NCI-H446 (cell line): ENCODE results near the gene DAPK1.

ENCODE experiments used
- DNase-seq, 2 experiments: peaks; one replicate each; lab custom pipeline; 2025; lab: John Stamatoyannopoulos, UW

DAPK1 gene

DNA sequence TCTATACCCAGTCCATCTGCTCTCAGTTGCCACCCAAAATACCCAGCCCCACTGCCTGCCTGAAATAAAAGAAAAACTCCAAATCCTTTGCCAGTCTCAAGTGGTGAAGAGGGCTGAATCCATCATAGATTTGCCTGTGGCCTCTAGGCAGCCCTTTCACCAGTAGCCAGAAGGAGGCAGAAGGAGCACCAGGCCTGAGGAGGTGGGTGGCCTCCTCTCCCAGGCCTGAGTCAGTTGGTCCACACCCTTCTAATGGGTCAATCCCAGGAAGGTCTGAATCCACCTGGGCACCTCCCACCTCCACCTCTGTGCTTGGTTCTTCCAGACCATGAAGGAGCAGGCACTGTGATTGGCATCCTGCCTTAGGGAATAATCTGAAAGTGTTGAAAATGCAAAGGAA lies 97.0 kb downstream of the DAPK1 start:
- DNase-seq: no peak

DNA sequence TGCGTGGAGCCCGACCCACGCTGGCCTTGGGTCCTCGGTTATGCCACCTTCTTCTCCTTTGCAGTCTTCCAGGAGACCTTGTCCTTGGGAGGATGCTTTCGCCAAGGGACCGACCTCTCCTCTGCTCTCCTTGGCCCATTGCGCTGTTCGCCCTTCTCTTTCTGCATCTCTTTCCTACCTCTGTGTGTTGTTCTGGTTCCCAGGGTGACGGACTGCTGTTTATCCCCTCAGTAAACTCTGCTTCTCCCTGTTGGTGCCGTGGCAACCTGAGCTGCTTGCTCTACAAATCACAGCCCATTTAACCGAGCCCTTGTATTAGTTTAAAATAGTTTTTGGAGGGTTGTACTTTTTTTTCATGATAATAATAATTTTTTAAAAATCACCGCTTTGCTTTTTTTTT lies 97.9 kb downstream of the DAPK1 start:
- DNase-seq: no peak

DNA sequence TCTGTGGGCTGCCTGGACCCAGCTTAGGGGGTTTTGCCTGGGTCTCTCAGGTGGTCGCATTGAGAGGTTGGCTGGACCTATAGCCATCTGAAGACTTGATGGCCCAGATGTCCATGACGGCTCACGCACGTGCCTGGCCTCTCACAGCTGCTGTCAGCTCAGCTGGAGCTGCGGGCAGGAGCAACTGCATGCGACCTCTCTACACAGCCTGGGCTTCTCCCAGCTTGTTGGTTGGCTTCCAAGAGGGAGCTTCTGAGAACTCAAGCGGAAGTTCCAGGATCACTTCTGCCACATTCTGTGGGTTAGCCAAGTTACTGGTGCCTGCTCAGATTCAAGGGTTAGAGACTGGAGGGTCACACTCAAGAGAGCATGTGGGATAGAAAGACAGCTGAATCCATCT lies 99.2 kb downstream of the DAPK1 start:
- DNase-seq: no peak

DNA sequence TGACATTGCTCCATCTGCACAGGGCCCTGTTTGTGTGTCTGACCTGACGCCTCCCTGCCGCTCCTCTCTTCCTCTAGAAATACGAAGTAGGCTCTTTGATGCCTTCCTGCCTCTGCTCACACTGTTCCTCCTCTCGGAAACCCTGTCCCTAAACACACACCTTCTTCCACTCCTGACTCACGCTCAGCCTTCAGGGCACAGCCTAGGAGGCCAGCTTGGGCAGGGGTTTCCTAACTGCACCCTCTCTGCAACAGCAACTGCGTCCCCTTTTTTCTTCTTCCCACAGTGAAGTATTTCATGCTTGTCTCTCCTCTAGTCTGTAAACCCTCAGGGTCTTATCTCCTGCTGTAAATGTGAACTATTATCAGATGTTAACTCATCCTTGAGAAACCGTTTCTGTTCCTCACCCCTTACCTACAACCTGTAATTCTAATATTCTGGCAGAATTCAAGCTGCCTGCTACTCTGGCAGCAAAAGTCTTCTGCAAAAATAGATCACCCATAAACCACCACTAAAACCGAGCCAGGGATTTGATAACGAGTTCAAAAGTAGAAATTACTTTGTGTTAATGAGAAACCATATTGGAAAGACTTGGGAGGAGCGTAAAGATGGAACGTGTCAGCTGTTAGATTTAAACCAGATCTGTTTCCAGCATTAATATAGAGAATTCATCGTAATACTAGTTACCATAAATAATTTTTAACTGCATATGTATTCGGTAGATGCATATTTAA lies 100.2 kb downstream of the DAPK1 start:
- no peak for DNase-seq

DNA sequence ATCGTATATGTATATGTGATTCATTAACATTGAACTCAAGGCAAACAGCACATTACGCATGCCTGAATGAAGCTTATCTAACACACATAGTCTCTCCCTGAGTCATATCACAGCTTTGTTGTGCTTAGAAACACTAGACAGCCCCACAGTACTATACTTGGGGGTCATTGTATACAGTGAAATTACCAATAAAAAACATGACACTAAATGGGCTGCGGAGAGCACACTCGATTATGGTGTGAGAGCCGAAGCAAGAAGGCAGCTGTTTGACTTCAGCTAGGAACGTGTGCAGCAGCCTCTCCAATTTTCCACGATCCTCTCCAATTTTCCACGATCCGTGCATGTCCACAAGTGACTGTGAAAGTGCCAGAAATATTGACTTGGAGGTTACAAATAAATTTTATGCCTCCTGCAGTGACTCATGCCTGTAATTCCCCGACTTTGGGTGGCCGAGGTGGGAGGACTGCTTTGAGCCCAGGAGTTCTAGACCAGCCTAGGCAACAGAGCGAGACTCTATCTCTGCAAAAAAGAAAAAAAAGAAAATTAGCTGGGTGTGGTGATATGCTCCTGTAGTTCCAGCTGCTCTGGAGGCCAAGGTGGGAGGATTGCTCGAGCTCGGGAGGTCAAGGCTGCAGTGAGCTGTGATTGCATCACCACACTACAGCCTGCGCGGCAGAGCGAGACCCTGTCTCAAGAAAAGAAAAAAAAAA lies 102.4 kb downstream of the DAPK1 start:
- DNase-seq: no peak

DNA sequence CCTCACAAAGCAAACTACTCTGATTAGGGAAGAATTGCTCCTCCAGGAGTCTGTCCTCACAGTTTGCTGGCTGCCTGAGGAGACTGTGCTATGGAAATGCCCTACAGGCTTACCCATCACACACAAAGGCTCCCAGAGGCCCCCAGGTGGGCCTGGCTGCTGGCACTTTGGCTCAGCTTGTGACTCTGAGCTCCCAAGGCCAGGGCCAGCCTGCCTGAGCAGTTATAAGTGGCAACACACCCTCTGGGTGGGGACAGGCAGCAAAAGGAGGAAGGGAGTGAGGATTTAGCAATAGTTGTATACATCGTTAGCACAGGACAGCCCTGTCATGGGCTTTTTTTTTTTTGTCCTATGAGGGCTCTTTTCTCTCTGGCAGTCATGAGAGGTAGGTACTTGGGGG lies 103.5 kb downstream of the DAPK1 start:
- no peak for DNase-seq

DNA sequence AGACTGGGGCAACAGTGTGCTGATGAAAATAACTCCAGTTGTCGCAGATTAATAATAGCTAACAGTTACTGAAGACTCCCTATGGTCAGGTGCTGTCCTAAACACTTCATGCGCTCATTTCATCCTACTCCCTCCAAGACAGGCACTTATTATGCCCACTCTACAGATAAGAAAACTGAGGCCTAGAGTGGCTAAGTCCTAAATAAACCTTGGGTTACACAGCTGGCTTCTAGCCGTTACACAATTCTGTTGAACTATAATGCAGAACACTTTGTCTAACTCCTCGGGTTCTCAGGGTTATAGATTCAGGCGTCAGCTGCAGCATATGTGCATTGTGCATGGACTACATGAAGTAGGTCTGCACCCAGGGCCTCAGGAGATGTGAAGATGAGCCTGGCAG lies 103.9 kb downstream of the DAPK1 start:
- no peak for DNase-seq

DNA sequence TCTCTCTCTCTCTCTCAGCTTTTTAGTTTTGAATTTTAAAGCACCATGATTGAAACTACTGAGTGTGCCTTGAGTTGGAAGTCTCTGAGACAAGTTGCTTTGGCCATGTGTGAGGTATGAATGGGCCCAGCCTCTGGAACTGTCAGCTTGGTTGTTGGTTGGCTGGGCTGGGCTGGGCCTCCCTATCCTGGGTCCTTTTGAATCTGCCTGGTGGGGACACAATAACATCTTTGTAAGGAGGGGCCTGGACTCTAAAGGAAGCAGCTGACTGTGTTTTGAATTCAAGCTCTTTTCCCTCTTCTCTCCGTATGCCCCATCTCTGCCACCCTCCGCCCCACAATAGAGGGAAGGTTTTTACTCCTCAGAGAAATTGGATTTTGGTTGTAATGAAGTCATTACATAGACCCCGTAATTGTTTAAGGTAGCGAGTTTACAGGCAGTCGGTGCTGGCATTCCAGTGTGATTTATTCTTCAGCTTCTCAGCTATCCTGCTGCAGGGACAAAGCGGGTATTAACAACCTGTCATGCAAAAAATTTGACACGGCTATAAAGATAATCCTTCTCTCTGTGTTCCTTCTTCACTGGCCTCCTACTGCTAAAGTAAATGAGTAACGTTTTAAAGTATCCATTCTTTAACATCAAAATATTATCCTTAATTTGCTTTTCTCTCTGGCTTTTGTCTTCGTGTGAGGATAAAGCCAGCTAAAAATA lies 105.4 kb downstream of the DAPK1 start:
- no peak for DNase-seq

DNA sequence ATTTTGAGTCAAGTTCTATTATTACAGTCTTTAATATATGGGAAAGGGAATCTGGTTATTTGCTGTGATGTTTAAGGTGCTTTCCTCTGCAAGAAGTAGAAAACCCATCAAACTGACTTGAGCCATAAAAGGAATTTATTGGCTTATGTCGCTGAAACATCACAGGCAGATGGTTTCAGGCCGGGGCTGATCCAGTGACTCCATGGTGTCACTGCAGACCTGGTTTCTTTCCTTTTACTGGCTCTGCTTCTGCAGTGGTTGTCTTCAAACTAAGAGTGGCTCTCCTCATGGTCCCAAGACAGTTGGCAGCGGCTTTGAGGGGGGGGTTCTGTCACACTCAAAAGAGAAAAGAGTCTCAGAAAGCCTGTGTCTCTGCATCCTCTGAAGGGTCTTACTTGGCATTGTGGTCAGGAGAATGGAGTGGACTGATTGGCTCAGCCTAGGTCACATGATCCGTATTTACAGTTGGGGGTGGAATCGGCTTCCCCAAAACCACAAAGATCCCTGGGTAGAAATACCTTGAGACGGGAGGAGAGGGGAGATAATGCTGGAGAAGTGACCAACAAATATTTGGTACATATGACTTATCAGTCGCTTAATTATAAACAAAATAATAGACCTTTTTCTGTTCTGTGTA lies 106.3 kb downstream of the DAPK1 start:
- DNase-seq: no peak

DNA sequence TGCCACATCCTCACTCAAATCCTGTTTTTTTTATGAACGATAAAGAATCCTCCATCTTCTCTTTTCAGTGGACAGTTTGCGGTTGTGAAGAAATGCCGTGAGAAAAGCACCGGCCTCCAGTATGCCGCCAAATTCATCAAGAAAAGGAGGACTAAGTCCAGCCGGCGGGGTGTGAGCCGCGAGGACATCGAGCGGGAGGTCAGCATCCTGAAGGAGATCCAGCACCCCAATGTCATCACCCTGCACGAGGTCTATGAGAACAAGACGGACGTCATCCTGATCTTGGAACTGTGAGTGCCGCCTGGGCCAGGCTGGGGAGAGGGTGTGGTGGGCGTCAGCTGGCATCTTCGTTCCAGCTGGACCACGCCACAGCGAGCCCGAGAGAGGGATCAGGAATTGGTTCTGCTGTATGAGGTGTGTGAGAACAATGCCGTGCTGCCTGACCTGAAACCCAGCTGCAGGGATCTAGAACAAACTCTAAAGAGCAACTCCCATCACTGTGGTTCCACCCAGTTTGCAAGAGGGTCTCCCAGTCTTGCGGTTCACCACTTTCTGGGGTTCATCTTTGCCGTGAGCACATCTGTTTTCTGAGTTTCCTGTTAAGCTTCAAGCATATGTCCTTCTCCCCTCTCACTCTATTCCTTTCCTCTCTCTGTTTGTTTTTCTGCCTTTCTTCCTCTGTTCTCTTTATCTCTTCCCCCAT lies 107.4 kb downstream of the DAPK1 start:
- no peak for DNase-seq

DNA sequence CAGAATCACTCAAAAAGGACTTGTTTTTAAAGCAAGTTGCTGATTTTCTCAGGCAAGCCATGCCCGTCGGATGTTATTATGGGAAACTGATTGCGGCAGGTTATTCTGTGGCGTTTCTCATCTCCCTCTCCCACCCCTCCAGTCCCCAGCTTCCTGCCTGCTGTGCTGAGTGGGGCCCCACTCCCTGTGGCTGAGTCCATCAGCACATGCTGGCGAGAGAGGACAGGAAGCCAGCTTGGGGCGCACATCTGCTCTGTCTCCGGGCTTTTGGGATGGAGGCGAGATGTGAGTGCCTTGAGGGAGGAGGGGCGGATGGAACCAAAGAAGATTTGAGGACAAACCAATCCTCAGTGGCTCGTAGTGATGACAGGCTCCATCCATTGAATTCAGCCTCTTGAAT lies 108.0 kb downstream of the DAPK1 start:
- no peak for DNase-seq

DNA sequence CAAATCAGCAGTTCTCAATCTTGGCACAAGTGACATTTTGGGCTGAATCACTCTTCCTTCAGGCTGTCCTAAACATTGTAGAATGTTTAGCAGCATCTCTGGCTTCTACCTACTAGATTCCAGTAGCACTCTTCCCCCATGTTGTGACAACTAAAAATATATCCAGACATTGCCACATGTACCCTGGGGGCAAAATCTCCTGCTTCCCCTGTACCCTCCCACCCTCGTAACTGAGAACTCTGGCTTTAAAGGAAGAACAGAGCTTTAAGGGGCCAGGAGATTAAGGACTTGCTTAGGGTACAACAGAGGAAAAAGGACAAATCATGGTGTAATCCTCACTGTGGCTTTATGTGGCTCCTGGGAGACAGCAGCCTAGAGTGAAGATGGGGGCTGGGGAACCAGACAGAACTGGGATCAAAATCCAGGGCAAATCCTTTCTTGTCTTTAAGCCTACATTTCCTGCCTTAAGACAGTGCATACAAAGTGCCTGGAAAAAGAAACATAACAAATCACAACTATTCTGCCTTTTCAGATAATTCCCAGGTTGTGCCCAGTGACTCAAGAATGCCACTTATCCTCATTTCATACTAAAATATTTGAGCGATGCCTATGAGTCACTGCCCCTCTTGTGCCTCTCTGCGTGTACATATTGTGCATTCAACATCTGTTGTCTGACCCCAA lies 109.3 kb downstream of the DAPK1 start:
- no peak for DNase-seq

DNA sequence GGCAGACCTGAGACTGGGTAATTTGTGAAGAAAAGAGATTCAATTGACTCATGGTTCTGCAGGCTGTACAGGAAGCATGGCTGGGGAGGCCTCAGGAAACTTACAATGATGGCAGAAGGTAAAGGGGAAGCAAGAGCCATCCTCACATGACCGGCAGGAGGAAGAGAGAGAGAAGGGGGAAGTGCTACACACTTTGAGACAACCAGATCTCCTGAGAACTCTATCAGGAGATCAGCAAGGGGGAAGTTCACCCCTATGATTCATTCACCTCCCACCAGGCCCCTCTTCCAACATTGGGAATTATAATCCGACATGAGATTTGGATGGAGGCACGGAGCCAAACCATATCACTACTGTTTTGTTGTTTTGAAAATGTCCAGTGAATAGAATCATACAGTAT lies 110.2 kb downstream of the DAPK1 start:
- no peak for DNase-seq

DNA sequence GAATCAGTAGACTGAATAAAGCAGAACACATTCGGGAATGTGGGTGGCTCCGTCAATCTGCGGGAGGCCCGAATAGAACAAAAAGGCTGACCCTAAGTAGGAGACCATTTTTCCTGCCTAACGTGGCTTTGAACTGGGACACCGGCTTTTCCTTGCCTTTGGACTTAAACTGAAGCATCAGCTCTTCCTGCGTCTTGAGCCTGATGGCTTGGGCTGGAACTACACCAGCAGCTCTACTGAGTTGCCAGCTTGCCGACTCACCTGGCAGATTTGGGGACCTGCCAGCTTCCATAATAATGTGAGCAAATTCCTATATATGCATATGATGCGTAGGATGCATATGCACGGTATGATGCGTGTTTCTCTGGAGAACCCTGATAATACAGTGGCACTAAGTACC lies 111.3 kb downstream of the DAPK1 start:
- no peak for DNase-seq

DNA sequence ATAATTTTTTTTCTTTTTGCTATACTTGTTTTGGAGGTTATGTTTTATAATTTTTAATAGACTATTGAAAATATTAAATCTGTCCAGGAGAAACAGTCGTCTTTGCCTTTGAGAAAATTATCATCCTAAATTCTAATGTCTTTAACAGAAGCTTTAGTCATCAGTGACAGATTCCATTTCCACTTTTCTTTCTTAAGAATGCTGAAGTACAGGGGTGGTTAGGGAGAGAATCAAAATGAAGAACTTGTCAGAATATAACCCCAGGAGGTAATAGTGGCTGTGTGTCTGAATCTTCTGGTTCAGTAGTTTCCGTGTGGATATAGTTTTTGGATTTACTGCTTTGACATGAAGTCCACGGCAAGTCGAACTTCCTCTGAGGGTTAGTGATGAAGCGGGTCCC lies 111.8 kb downstream of the DAPK1 start:
- no peak for DNase-seq

DNA sequence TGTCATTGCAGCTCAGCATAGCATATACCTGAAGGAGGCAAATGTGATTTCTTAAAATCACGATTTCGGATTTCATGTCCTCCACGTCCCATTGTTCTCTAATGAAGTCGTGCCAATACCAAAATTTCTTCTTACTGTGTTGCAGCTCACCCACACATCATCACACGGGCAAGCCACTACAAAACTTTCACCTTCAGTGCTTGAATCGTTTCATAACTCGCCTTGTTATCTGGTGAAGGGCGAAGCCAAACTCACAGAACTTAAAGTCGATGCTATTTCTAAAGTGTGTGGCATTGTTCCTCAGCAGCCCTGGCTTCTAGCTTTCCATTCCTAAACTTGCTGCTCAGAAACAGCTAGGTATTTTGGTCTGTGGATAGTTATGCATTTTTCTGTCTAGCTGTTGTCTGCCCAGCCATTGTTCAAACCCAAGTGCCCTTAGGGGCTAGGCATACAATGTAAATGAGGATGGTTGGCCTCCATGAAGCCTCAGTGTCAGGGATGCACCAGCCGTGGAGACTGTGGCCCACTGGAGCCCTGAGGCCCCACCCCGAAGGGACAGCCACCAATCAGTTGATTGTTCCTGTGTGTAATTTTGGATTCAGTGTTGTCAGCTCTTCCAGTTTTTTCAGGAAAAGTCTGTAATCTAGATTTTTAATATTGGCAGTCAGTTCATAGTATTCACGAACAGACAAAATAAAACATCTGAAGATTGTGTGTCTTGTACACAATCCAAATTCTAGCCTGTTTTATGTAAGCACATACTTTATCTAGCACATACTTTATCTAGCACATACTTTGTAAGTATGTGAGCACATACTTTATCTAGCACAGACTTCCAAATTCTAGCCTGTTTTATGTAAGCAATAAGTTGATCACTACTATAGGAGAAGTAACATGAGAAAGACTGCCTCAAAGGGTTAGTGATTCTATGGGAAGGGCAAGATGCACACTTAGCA lies 112.8 kb downstream of the DAPK1 start:
- DNase-seq: no peak

DNA sequence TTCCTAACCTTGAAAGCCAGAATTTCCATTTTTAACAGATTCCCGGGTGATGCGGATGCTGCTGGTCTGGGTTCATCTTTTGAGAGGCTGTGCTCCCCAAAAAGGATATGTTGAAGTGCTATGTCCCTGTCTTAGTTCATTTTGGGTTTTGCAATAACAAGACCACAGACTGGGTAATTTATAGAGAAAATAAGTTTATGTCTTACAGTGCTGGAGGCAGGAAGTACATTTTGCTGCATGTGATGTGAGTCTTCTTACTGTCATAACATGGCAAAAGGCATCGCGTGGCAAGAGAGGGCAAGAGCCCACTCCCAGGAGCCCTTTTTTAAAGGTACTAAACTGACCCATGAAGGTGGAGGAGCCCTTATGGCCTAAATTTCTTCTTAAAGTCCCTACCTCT lies 114.1 kb downstream of the DAPK1 start:
- DNase-seq: no peak

DNA sequence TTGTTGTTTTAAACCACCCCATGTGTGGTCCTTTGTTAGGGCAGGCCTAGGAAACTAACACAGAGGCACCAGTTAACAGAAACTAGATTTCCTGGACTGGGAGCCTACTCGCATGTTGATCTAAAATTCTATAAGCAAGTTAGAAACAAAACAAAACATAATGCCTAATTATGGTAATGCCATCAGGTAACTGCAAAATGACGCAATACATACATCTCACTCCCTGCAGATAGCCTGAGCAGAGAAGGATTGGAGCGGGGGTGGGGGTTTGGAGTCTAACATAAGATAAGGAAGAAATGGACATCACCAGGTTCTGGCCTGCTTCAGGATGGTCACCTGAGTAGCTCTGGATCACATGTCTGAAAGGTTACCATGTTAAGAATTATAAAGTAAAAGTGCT lies 114.9 kb downstream of the DAPK1 start:
- no peak for DNase-seq

DNA sequence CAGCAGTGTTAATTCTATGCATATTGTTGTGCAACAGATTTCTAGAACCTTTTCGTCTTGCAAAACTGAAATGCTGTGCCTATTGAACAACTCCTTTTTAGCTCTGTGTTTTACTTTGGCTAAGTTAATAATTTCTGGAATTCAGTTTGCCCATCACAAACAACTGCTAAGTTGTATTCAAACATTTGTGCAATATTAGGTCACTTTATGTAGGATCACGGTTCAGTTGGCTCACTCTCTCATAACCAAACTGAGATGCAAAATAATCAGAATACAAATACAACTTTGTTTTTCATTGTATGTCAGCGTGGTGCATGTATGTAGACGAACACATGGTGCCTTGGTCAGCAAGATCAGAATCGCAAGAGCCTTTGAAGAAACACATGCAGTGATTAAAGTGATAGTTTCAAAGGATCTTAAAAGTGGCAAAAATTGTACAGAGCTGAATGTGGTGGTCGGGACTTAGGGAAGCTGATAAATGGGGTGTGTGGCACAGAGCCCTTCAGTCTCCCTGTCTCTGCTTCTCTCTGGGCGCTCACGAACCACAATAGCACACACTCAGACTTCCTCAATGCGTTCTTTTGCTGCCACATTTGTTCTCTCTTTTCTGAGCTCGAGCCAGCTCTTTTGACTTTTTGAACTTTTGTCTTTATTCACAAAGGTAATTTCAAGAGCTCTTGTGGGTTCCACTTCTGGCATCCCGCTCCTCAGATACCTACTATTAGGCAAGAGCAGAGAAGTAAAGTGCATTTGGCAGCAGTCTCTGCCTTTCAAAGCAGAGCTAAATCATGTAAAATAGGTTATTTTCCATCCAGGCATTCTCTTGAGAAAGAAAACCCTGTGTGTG lies 115.8 kb downstream of the DAPK1 start:
- no peak for DNase-seq
